ENCODE measurements around the gene SCAMP3. TPM values are rescaled to one million over a fixed set of nuclear protein-coding genes. Genes with fewer than 3 reads are reported as not detected.
A peak's percentile ranks its signal among the peaks of the same experiment; 100 is the strongest.

SCAMP3 gene
- total and polyA plus RNA-seq, 2 experiments from 2014 or later, result 50.5 to 52.5 TPM

DNA sequence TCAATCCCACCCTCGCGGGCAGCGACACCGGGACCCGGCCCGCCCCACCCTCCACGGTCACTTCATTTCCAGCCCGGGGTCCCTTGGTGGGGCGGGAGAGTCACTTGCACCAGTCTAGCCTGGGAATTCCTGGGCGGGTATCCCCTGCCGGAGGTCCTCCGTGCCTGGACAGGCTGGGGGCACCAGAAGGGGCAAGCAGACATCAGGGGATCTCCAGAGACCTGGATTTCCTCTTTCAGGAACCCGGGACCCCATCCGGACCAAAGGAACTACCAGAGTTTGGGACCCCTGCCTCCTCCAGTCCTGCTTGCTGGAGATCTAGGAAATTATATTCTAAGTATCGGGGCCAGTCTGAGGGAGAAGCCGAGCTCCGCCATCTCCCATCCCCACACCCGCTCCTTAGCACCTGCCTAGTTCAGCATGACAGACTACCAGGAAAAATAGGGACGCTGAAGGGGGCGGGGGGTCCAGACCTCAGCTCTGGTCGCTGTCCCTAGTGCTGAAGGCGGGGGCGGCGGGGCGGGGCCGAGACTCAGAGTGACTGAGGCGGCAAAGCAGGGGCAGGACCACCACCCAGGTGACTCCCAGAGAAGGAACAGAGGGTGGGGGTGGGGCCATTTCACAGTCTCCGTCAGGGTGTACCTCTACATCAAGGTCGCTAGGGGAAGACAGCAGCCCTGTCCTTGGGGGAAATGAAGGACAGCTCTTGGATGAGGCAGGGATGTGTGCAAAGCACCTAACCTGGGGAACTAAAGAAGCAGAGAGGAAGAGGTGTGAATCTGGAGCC lies 15.9 kb upstream of the SCAMP3 start:
- DNase-seq (ENCODE audit: low spot score) (peak; percentile 99), ATAC-seq (peak; percentile 77)
- Mint-ChIP-seq H3K4me1 (peaks cover 28% of the 10 kb centered on the region), H3K27me3 (ENCODE audit: insufficient read depth, low read depth, poor library complexity) (peaks cover 15% of the 10 kb centered on the region), H3K4me3 (peak overlapping the region; percentile 73), H3K9me3 (peaks cover 4% of the 10 kb centered on the region; the same call in 1 of the 3 replicates), H3K36me3 (ENCODE audit: low read depth) (peaks cover 3% of the 10 kb centered on the region; the same call in 2 of the 3 replicates), H3K27ac (no peak overlapping the region)
- Histone ChIP-seq H3K9me2 (ENCODE audit: insufficient read depth) (no peaks in the 10 kb centered on the region), H3K4me2 (peak overlapping the region; percentile 96), H3F3A (replicated peaks; ENCODE audit: low read depth) (peaks cover 18% of the 10 kb centered on the region), H3K36me3 (ENCODE audit: insufficient read depth) (no peaks in the 10 kb centered on the region), H2AFZ (0 out of 2 replicates have a peak overlapping the region, but pooled peaks have one; percentile 53), H3K27ac (ENCODE audit: low read depth) (no peak overlapping the region), H3K4me3 (peak overlapping the region; percentile 89), H3K4me1 (ENCODE audit: insufficient read depth) (peaks cover 29% of the 10 kb centered on the region), H3K79me2 (replicated peaks; ENCODE audit: insufficient read depth) (no peaks in the 10 kb centered on the region), H3K27me3 (ENCODE audit: insufficient read depth) (no peaks in the 10 kb centered on the region), H4K20me1 (replicated peaks; ENCODE audit: insufficient read depth) (no peaks in the 10 kb centered on the region)
- TF ChIP-seq, protein P1, sequence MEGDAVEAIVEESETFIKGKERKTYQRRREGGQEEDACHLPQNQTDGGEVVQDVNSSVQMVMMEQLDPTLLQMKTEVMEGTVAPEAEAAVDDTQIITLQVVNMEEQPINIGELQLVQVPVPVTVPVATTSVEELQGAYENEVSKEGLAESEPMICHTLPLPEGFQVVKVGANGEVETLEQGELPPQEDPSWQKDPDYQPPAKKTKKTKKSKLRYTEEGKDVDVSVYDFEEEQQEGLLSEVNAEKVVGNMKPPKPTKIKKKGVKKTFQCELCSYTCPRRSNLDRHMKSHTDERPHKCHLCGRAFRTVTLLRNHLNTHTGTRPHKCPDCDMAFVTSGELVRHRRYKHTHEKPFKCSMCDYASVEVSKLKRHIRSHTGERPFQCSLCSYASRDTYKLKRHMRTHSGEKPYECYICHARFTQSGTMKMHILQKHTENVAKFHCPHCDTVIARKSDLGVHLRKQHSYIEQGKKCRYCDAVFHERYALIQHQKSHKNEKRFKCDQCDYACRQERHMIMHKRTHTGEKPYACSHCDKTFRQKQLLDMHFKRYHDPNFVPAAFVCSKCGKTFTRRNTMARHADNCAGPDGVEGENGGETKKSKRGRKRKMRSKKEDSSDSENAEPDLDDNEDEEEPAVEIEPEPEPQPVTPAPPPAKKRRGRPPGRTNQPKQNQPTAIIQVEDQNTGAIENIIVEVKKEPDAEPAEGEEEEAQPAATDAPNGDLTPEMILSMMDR (conservative IDR thresholded peaks at IDR 0.05; ENCODE audit: low read depth in 2 of 2), result peak; percentile 55 to 81
- TF ChIP-seq, protein P2, sequence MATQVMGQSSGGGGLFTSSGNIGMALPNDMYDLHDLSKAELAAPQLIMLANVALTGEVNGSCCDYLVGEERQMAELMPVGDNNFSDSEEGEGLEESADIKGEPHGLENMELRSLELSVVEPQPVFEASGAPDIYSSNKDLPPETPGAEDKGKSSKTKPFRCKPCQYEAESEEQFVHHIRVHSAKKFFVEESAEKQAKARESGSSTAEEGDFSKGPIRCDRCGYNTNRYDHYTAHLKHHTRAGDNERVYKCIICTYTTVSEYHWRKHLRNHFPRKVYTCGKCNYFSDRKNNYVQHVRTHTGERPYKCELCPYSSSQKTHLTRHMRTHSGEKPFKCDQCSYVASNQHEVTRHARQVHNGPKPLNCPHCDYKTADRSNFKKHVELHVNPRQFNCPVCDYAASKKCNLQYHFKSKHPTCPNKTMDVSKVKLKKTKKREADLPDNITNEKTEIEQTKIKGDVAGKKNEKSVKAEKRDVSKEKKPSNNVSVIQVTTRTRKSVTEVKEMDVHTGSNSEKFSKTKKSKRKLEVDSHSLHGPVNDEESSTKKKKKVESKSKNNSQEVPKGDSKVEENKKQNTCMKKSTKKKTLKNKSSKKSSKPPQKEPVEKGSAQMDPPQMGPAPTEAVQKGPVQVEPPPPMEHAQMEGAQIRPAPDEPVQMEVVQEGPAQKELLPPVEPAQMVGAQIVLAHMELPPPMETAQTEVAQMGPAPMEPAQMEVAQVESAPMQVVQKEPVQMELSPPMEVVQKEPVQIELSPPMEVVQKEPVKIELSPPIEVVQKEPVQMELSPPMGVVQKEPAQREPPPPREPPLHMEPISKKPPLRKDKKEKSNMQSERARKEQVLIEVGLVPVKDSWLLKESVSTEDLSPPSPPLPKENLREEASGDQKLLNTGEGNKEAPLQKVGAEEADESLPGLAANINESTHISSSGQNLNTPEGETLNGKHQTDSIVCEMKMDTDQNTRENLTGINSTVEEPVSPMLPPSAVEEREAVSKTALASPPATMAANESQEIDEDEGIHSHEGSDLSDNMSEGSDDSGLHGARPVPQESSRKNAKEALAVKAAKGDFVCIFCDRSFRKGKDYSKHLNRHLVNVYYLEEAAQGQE (IDR thresholded peaks at IDR 0.05; ENCODE audit: unreplicated experiment), result peak; percentile 95
- TF ChIP-seq CREB1 (CRISPR knock-in tag; IDR thresholded peaks at IDR 0.05; ENCODE audit: low read depth), result no peak

DNA sequence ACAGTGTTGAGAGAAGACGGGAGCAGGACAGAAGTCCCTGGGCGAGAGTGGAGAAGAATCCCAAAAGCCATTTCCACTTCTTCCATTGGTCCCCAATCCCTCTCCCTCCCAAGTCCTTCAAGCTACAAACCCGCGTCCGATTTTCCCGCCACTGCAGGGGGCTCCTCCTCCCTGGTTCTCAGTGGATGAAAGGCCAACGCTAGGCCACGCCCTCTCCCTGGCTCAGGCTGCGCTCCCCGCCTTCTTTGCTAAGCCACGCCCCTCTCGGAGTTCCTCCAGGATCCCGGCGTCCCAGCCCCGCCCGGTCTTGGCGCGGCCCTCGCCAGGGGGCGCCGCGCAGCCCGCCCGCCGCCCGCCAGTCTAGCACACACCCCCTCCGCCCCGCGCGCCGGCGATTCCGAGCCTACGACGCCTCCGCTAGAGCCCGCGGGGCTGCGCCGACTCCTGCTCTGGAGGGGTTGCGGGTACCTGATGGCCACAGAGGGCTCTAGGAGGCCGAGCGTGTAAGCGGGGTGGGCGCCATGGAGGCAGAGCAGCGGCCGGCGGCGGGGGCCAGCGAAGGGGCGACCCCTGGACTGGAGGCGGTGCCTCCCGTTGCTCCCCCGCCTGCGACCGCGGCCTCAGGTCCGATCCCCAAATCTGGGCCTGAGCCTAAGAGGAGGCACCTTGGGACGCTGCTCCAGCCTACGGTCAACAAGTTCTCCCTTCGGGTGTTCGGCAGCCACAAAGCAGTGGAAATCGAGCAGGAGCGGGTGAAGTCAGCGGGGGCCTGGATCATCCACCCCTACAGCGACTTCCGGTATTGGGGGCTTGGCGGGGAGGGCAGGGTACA lies 15.1 kb upstream of the SCAMP3 start, which contains the start of gene HCN3:
TSS of gene HCN3 (plus strand) at position 394 of the 832 bp plus-strand sequence. CDS start at position 522, 128 bp downstream.
- H3F3A ChIP-seq (replicated peaks; ENCODE audit: low read depth), result peaks cover 24% of the 10 kb centered on the region
- Mint-ChIP-seq H3K27me3 (ENCODE audit: insufficient read depth, low read depth, poor library complexity) (peaks cover 18% of the 10 kb centered on the region), H3K27ac (no peak within 1 kb of the TSS), H3K9me3 (peaks cover 4% of the 10 kb centered on the region; the same call in 2 of the 3 replicates), H3K4me1 (peaks cover 35% of the 10 kb centered on the region), H3K36me3 (ENCODE audit: low read depth) (peaks cover 7% of the 10 kb centered on the region), H3K4me3 (peak within 1 kb of the TSS; percentile 73)
- H3K9me2 ChIP-seq (ENCODE audit: insufficient read depth), result no peaks in the 10 kb centered on the region
- H2AFZ ChIP-seq, result peak within 1 kb of the TSS; percentile 72
- H3K27ac ChIP-seq (ENCODE audit: low read depth), result no peak within 1 kb of the TSS
- H3K36me3 ChIP-seq (ENCODE audit: insufficient read depth), result no peaks in the 10 kb centered on the region
- H3K4me2 ChIP-seq, result peak within 1 kb of the TSS; percentile 96
- DNase-seq (ENCODE audit: low spot score) (peak; percentile 100), ATAC-seq (peak; percentile 61)
- peaks cover 7% of the 10 kb centered on the region for H3K79me2 ChIP-seq (replicated peaks; ENCODE audit: insufficient read depth)
- no peaks in the 10 kb centered on the region for H3K27me3 ChIP-seq (ENCODE audit: insufficient read depth)
- H3K4me3 ChIP-seq, result peak within 1 kb of the TSS; percentile 89
- H3K4me1 ChIP-seq (ENCODE audit: insufficient read depth), result peaks cover 31% of the 10 kb centered on the region
- H4K20me1 ChIP-seq (replicated peaks; ENCODE audit: insufficient read depth), result peaks cover 2% of the 10 kb centered on the region; the same call in 1 of the 2 replicates
- TF ChIP-seq ZNF114 (CRISPR knock-in tag; IDR thresholded peaks at IDR 0.05) (no peak), NANOG (IDR thresholded peaks at IDR 0.05; ENCODE audit: borderline replicate concordance) (no peak), STAT1 (IDR thresholded peaks at IDR 0.05; ENCODE audit: unreplicated experiment) (no peak), JUNB (IDR thresholded peaks at IDR 0.05; ENCODE audit: unreplicated experiment) (no peak)
- TF ChIP-seq, protein P2 (IDR thresholded peaks at IDR 0.05; ENCODE audit: unreplicated experiment), result peak; percentile 29
